Esophagus squamous epithelium (tissue), 5 donors: Measurements from ENCODE around the gene CRHBP. TPM values are rescaled to one million over a fixed set of nuclear protein-coding genes. Genes with fewer than 3 reads are reported as not detected.

Experiments
- DNase-seq: peaks from one replicate; lab custom pipeline; 2025; lab: John Stamatoyannopoulos, UW
- H3K27ac ChIP-seq, 4 donors: fragments of 200-600 bp; sonication (generic); one replicate each; pipeline ENCODE4 v1.5.1; 2016 to 2019; ENCODE audit warnings: mild to moderate bottlenecking in 1 of 4
- H3K27me3 ChIP-seq, 4 donors: fragments of 200-600 bp; sonication (generic); 1 replicate in 3 of 4; 2 replicates in 1 of 4; pipeline versions ENCODE4 v1.5.1 to v1.6.0; 2017 to 2021; ENCODE audit warnings: antibody characterized with exemption in 1 of 4
- H3K36me3 ChIP-seq, 3 donors: fragments of 200-600 bp; sonication (generic); one replicate each; pipeline ENCODE4 v1.5.1; 2016 to 2019
- H3K4me1 ChIP-seq, 3 donors: fragments of 200-600 bp; sonication (generic); one replicate each; pipeline ENCODE4 v1.5.1; 2017 to 2019
- H3K4me3 ChIP-seq, 4 donors: fragments of 200-600 bp; sonication (generic); 1 replicate in 3 of 4; 2 replicates in 1 of 4; pipeline ENCODE4 v1.5.1; 2016 to 2019; ENCODE audit warnings: mild to moderate bottlenecking in 2 of 4, moderate library complexity in 1 of 4
- H3K9me3 ChIP-seq, 3 donors: fragments of 200-600 bp; sonication (generic); one replicate each; pipeline ENCODE4 v1.5.1; 2016 to 2019
- POLR2A ChIP-seq, 4 donors: fragments of 450-650 bp; IDR thresholded peaks; one replicate each; pipeline ENCODE4 v1.6.1; 2017; ENCODE audit warnings: antibody characterized with exemption in 4 of 4, mild to moderate bottlenecking in 4 of 4, moderate library complexity in 3 of 4
- WGBS, 2 donors: methylation state at CpG; one replicate each; pipeline ENCODE4 v1.1.5; 2018; 5-methylcytosine and 5-hydroxymethylcytosine counted together
- intact Hi-C: fragments of 100-400 bp; cut with DNase I; formaldehyde crosslinking; loops from one replicate; pipeline ENCODE4 v1.15.0; 2022
- total RNA-seq, 4 donors: library from RNA; depleted of rRNA; stranded (reverse); fragments of >200 nt; gene quantifications; one replicate each; pipeline ENCODE4 v1.1.0, GENCODE V29; 2016
- TF ChIP-seq, protein P1 (sequence below), 6 experiments: fragments of 450-650 bp in 4 of 6; fragments of 200-600 bp in 2 of 6; sonication (generic) in 2 of 6; IDR thresholded peaks; one replicate each; pipeline ENCODE4 v1.5.1; 2016 to 2019; ENCODE audit warnings: antibody characterized with exemption in 6 of 6, mild to moderate bottlenecking in 4 of 6, moderate library complexity in 4 of 6
- donor health status: DM: yes; HTN: yes; CAD: no.

CRHBP gene
- total RNA-seq, 4 donors from 2014 or later = 1.1 TPM; not detected in 3

GRCh38 chr5:76974785-76975184, 21.9 kb downstream of the CRHBP start:
- WGBS, 2 donors = 64 to 67% methylated on average over 2 of the region's 2 CpGs
- intact Hi-C loops = no loop called here
- no peak overlapping the region for H3K27ac ChIP-seq
- H3K27me3 ChIP-seq = peaks cover 0 to 14% (median 0%) of the 10 kb centered on the region in 4 donors
- H3K36me3 ChIP-seq = no peaks in the 10 kb centered on the region
- DNase-seq = no peak
- H3K4me3 ChIP-seq = no peak overlapping the region
- no peaks in the 10 kb centered on the region for H3K4me1 ChIP-seq
- no peak for TF ChIP-seq POLR2A (IDR thresholded peaks at IDR 0.05)
- H3K9me3 ChIP-seq = no peaks in the 10 kb centered on the region

- no peak for TF ChIP-seq POLR2A (IDR thresholded peaks at IDR 0.05)
- TF ChIP-seq, protein P1, sequence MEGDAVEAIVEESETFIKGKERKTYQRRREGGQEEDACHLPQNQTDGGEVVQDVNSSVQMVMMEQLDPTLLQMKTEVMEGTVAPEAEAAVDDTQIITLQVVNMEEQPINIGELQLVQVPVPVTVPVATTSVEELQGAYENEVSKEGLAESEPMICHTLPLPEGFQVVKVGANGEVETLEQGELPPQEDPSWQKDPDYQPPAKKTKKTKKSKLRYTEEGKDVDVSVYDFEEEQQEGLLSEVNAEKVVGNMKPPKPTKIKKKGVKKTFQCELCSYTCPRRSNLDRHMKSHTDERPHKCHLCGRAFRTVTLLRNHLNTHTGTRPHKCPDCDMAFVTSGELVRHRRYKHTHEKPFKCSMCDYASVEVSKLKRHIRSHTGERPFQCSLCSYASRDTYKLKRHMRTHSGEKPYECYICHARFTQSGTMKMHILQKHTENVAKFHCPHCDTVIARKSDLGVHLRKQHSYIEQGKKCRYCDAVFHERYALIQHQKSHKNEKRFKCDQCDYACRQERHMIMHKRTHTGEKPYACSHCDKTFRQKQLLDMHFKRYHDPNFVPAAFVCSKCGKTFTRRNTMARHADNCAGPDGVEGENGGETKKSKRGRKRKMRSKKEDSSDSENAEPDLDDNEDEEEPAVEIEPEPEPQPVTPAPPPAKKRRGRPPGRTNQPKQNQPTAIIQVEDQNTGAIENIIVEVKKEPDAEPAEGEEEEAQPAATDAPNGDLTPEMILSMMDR (IDR thresholded peaks at IDR 0.05) = no peak
- Histone ChIP-seq H3K9me3 (no peaks in the 10 kb centered on the region), H3K27me3 (peaks cover 0 to 5% (median 0%) of the 10 kb centered on the region in 4 donors), H3K4me3 (no peak overlapping the region), H3K27ac (no peak overlapping the region), H3K36me3 (no peaks in the 10 kb centered on the region), H3K4me1 (no peaks in the 10 kb centered on the region)
- WGBS, 2 donors = 65 to 73% methylated on average over 2 of the region's 2 CpGs
- no peak for DNase-seq
- intact Hi-C loops = no loop called here
Observed at GRCh38 chr5:76978869-76979268, 26.0 kb downstream of the CRHBP start.

GRCh38 chr5:76980518-76981144, 27.8 kb downstream of the CRHBP start:
- no peak for DNase-seq
- intact Hi-C loops = no loop called here
- no peaks in the 10 kb centered on the region for H3K27me3 ChIP-seq
- no peaks in the 10 kb centered on the region for H3K36me3 ChIP-seq
- no peak overlapping the region for H3K27ac ChIP-seq
- 78 to 79% methylated on average over 8 of the region's 8 CpGs for WGBS, 2 donors
- TF ChIP-seq POLR2A (IDR thresholded peaks at IDR 0.05) = no peak
- TF ChIP-seq, protein P1 (IDR thresholded peaks at IDR 0.05) = no peak
- no peaks in the 10 kb centered on the region for H3K4me1 ChIP-seq
- no peaks in the 10 kb centered on the region for H3K9me3 ChIP-seq
- H3K4me3 ChIP-seq = no peak overlapping the region

DNA sequence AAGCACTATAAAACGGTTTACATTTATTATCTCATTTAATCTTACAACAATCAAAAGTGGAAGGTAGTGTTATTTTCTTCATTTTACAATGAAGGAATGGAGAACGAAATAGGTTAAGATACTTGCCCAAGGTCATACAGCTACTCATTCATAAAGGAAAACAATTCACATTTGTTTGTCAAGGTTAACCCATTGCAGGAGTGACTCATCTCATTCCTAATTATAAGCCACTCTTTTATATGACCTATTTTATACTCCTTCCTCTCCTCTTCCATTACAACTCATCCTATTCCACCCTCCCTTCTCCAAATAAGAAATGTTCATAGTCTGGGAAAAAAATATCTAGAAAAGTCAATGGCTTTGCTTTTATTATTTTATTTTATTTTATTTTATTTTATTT, 29.6 kb downstream of the CRHBP start:
- Histone ChIP-seq H3K36me3 (no peaks in the 10 kb centered on the region), H3K4me3 (no peak overlapping the region), H3K27me3 (no peaks in the 10 kb centered on the region), H3K4me1 (no peaks in the 10 kb centered on the region), H3K9me3 (no peaks in the 10 kb centered on the region), H3K27ac (no peak overlapping the region)
- intact Hi-C loops = no loop called here
- WGBS, 2 donors = 43 to 58% methylated on average over 2 of the region's 2 CpGs
- no peak for TF ChIP-seq POLR2A (IDR thresholded peaks at IDR 0.05)
- TF ChIP-seq, protein P1 (IDR thresholded peaks at IDR 0.05) = no peak
- no peak for DNase-seq

GRCh38 chr5:76983468-76983867, 30.6 kb downstream of the CRHBP start:
- no peak for TF ChIP-seq POLR2A (IDR thresholded peaks at IDR 0.05)
- TF ChIP-seq, protein P1 (IDR thresholded peaks at IDR 0.05) = no peak
- Histone ChIP-seq H3K9me3 (no peaks in the 10 kb centered on the region), H3K36me3 (no peaks in the 10 kb centered on the region), H3K4me1 (no peaks in the 10 kb centered on the region), H3K4me3 (no peak overlapping the region), H3K27ac (no peak overlapping the region), H3K27me3 (no peaks in the 10 kb centered on the region)
- 53% methylated on average over 2 of the region's 3 CpGs; no CpG with 5 or more reads in 1 of the 2 donors for WGBS, 2 donors
- no peak for DNase-seq
- intact Hi-C loops = no loop called here
